Activated CD8-positive, alpha-beta memory T cell treated with anti-CD3 and anti-CD28 coated beads for 24 hours (primary cell): ENCODE data around the gene CTNNA2.

ENCODE experiments used
- DNase-seq: peaks from one replicate; pipeline ENCODE4 v3.0.0-alpha.2; 2020

CTNNA2 gene

GRCh38 chr2:79796641-79797040 is 283.8 kb downstream of the CTNNA2 start:
- no peak for DNase-seq

GRCh38 chr2:79798776-79799175 is 285.9 kb downstream of the CTNNA2 start:
- no peak for DNase-seq

GRCh38 chr2:79799729-79800128 is 286.9 kb downstream of the CTNNA2 start:
- no peak for DNase-seq

GRCh38 chr2:79801082-79801481 is 288.2 kb downstream of the CTNNA2 start:
- no peak for DNase-seq

GRCh38 chr2:79817288-79817687 is 304.4 kb downstream of the CTNNA2 start:
- no peak for DNase-seq

- DNase-seq: no peak
Observed at GRCh38 chr2:79820281-79820680, 307.4 kb downstream of the CTNNA2 start.

- DNase-seq: no peak
Observed at GRCh38 chr2:79822136-79822535, 309.3 kb downstream of the CTNNA2 start.

- no peak for DNase-seq
Observed at GRCh38 chr2:79824086-79824786, 311.4 kb downstream of the CTNNA2 start.

GRCh38 chr2:79827881-79828280 is 315.0 kb downstream of the CTNNA2 start:
- DNase-seq: no peak

- no peak for DNase-seq
Observed at GRCh38 chr2:79830501-79830900, 317.6 kb downstream of the CTNNA2 start.

- DNase-seq: no peak
Observed at GRCh38 chr2:79831961-79832360, 319.1 kb downstream of the CTNNA2 start.

GRCh38 chr2:79832511-79833234 is 319.8 kb downstream of the CTNNA2 start:
- no peak for DNase-seq

GRCh38 chr2:79833235-79833878 is 320.5 kb downstream of the CTNNA2 start:
- DNase-seq: no peak

GRCh38 chr2:79835911-79836310 is 323.1 kb downstream of the CTNNA2 start:
- no peak for DNase-seq

- DNase-seq: no peak
Observed at GRCh38 chr2:79844011-79844410, 331.2 kb downstream of the CTNNA2 start.

GRCh38 chr2:79846878-79847277 is 334.0 kb downstream of the CTNNA2 start:
- DNase-seq: no peak

GRCh38 chr2:79849241-79849640 is 336.4 kb downstream of the CTNNA2 start:
- DNase-seq: no peak

- no peak for DNase-seq
Observed at GRCh38 chr2:79849949-79850348, 337.1 kb downstream of the CTNNA2 start.

GRCh38 chr2:79850912-79851311 is 338.1 kb downstream of the CTNNA2 start:
- no peak for DNase-seq

GRCh38 chr2:79855264-79856006 is 342.6 kb downstream of the CTNNA2 start:
- DNase-seq: no peak

GRCh38 chr2:79857888-79858287 is 345.0 kb downstream of the CTNNA2 start:
- no peak for DNase-seq

- DNase-seq: no peak
Observed at GRCh38 chr2:79860228-79861058, 347.6 kb downstream of the CTNNA2 start.

GRCh38 chr2:79861059-79861374 is 348.2 kb downstream of the CTNNA2 start:
- DNase-seq: no peak
